NOMO-1 (cell line): ENCODE data around the gene DALRD3.

Experiments
- DNase-seq, 2 experiments: peaks; one replicate each; lab custom pipeline; 2025; ENCODE audit not compliant: unreplicated experiment in 2 of 2; lab: John Stamatoyannopoulos, UW

DALRD3 gene

GRCh38 chr3:49006408-49007067, 11.8 kb downstream of the DALRD3 start:
- no peak for DNase-seq

DNA sequence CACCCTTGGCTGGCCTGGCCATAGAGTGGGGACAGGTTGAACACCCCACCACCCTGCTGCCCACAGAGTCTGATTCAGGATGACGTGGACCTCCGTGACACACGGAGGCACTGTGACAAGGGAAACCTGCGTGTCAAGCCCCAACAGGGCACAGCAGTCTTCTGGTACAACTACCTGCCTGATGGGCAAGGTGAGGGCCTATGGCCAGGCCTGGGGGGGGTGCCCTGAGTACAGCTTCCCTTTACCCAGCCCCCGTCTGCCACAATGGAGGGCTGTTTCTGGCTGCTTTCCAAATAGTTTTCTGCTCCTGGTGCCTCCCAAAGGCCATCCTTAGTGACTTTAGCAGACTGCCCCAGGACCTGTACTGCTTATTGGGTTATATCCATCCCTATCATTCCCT, 12.4 kb downstream of the DALRD3 start:
- DNase-seq = no peak

- DNase-seq = no peak
These were observed 13.1 kb downstream of the DALRD3 start for GRCh38 chr3:49005303-49005680.

GRCh38 chr3:49004352-49005302, 13.8 kb downstream of the DALRD3 start:
- no peak for DNase-seq

GRCh38 chr3:49001155-49001554, 17.2 kb downstream of the DALRD3 start:
- DNase-seq = no peak

- DNase-seq = no peak
These were observed 19.1 kb downstream of the DALRD3 start for GRCh38 chr3:48999085-48999858.

DNA sequence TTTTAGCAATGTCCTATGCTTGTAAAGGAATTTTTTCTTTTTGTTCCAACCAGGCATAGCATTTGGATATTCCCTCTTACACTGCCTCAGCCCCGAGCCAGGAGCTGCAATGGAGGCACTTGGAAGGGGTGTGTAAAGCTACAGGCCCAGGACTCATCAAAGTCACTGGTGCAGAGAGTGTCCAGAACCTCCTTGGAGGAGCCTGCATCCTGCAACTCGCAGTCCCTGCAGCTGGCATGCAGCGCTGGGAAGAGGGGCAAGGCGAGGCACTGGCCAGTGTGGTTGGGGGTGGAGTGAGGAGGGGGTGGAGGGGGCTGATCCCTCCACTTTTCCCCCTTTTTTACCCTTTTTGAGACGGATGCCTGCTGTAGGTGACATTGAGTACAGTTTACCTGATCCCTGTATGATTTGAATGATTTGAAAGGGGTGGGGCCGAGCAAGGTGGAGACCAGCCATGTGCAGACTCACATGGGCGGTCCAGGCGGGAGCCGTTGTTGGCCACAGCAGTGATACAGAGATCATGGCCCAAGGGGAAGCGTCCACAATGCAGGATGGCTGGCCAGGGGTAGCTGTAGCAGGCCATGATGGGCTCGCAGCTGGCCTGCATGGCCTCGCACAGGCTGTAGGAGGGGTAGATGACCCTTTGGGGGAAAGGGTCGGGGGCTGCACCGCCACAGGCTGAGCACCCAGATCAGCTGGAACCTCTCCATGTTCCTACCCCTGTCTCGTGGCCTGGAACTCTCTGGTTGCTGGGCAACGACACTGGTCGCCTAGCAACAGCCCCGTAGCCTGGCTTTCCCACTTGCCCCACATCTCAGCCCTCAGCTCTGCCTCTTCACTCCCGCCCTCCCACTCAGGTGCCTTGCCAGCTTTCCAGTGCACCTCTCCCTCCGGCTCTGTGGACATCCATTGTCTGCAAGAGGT, 20.4 kb downstream of the DALRD3 start:
- DNase-seq = no peak

DNA sequence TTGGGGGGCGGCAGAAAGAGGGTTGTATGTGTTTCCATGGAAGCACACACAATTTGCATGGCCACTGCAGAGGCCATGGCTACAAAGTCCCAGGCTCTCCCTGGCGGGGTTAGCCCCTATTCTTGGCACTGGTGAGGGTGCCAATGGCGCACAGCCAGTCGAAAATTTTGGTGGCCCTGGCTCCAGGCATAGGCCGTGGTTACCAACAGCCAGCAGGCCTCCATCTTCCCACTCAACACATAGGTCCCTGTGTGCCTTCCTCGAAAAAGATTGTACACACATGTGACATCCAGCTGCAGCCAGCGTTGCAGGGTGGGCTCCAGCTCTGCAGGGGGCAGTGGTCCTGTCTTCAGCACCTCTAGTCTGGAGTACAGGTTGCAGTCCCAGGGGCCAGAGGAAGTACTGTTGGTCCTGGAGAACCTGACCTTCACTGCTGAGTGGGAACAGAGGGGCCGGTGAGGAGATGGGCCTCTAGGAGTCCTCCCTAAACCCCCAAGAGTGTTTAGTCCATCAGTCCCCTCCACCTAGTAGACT, 21.2 kb downstream of the DALRD3 start:
- DNase-seq = no peak

DNA sequence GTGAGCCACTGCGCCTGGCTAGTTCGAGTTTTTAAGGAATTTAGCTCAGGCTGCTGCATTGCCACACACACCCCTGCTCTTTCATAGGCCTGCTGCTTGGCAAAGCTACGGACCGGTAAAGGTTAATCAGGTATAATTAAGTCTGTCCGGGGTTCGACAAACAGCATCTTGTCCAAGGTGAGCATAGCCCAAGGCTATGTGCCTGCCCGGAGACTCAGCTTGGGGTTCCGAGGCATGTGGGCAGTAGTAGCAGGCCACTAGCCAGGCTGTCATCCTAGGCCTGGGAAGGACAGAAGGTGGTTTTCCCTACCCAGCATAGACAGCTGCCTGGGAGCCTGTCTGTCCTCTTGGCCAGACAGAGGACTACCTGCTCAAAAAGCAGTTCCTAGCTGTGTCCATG, 21.7 kb downstream of the DALRD3 start:
- DNase-seq = no peak

DNA sequence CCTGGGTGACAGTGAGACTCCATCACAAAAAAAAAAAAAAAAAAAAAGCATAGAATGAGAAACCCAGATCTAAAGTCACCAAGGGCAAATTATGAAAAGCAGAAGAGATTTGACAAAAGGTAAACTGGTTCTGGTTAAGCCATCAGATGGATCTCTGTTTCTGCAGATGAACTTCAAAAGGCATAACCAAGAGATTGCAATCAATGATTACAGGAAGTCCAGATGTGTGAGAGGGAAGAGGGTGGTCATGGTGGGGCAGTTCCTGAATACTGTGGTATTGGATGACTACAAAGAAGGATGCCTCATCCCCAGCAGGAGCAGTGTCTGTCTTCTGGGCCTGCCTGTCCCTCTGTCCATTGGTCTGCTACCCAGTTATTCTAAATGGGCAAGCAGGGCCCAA, 24.5 kb downstream of the DALRD3 start:
- no peak for DNase-seq

DNA sequence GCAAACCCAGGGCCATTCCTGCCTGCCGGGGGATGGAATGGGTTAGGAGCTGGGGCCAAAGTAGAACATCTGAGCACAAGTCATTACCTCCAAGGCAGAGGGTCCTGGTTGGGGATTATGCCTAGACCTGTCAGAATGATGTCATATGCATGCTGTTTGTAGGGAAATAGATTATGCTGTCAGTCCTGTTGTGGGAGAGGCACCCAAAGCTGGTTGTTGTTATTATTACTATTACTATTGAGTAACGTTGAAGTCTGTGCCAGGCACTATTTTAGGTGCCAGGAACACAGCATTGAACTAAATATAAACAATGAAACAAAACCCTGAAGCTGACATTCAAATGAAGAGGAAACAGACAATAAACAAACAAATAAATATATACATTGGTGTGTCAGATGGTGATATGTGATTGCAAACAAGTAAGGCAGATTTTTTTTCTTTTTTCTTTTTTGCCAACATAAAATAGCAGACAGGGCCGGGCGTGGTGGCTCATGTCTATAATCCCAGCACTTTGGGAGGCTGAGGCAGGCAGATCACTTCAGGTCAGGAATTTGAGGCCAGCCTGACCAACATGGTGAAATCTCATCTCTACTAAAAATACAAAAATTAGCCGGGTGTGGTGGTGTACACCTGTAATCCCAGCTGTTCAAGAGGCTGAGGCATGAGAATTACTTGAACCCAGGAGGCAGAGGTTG, 26.4 kb downstream of the DALRD3 start:
- no peak for DNase-seq

DNA sequence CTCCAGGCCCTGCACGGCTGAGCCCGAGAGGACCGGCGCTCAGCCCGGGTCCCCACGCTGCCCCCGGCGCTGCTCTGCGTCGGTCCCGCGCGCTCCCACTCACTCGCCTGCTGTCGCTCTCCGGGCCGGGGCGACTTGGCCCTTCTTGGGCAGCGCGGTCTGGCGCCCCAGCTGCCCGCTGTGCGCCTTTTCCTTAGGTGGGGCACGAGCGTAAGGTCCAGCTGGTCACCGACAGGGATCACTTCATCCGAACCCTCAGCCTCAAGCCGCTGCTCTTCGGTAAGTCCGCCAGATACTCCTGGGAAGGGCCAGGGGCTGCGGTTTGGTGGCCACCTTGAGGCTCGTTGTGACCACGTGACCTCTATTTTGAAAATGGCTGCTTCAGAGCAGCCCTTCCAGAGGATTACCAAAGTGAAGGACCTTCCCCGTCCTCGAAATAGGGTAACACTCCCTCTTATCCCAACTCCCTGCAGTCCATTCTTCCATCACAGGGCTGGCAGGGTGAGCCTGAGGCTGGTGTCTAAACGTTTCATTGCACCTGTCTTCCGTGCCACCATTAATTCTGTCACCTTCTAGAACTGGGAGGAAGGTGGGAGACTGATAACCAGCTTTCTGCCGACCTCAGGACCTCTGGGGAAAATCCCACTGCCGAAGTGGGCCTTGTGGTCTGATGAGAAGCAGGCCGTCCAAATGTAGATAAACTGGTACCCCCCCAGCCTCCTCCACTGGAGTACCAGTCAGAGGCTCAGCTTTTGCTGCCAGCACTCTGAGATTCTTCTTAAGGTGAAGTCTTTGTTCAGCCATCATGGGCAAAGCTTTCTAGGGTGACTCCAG, 27.5 kb downstream of the DALRD3 start:
- peak in 1 of 2 experiments; percentile 6 for DNase-seq

DNA sequence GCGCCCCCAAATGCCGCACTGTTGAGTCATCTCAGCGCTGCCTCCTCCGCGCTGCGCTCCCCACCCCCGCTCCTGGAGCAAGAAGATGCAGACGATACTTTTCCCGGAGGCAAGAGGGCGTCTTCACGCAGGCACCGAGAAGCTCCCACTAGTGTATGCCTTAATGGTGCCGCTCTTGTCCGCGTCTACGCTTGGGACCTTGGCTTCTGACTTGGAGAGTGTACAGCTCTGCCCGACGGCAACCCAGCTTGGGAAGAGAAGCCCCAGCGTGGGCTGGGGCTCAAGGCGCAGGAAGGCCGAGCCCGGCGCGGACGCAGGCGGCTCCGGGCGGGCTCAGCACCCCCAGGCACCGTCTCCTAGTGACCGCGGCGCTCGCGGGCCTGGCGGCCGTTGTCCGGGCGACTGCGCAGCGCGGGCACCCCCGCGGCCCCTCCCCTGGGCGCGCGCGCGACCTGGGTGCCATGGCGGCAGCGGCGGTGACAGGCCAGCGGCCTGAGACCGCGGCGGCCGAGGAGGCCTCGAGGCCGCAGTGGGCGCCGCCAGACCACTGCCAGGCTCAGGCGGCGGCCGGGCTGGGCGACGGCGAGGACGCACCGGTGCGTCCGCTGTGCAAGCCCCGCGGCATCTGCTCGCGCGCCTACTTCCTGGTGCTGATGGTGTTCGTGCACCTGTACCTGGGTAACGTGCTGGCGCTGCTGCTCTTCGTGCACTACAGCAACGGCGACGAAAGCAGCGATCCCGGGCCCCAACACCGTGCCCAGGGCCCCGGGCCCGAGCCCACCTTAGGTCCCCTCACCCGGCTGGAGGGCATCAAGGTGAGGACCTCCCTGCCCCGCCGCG, 28.4 kb downstream of the DALRD3 start, which contains the start of gene P4HTM:
Gene P4HTM, plus strand, starts transcription at position 446 of the 840 bp plus-strand sequence. Its CDS starts 16 bp downstream, at position 462.
- DNase-seq = peak; percentile 71 to 86

DNA sequence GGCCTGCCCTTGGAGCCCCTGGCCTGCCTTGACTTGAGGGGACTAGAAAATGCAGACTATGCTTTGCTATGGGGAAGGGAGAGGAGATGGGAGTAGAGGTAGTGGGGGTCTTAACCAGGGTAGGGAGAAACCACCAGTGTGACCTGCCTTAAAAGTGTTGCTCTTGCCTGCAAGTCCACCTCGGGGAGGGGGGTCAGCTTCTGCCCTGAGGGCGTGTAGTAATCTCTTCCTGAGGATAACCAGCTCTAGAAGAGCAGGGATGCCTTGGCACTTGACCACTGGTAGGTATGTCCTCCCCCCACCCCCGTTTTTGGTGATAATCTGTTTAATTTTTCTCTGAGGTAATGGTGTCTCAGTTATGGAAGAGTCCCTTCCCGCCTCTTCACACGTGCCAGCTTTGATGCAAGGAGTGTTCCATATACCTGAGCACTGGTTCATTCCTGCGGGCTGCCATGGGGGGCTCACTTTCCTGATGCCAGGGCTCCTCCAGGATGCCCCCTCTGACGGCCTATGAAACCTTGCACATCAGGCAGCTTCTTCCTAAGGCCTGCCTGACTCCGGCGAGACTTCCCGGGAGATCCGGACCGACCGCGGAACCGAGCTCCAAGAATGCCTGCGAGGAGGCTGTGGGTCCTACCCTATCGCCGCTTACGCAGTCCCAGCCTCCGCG, 29.1 kb downstream of the DALRD3 start:
- no peak for DNase-seq

- DNase-seq = no peak
These were observed 32.5 kb downstream of the DALRD3 start for GRCh38 chr3:48985831-48986376.

DNA sequence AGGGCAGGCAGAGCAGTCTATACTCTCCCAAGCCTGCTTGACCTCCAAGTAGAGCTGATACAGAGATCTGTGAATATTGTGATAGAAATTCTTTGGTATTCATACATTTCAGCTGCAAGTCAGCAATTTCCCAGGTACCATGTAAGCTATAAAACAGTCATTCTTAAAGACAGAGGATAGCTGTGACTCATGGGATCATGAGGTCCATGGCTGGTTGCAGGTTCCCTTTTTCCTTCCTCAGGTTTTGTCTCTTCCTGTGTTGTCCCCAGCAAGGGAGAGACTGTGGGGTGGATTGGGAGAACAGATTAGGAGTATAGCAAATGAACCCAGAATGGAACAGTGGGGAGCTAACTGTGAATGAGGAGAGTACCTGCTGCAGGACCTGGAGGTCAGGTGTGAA, 33.7 kb downstream of the DALRD3 start:
- no peak for DNase-seq

DNA sequence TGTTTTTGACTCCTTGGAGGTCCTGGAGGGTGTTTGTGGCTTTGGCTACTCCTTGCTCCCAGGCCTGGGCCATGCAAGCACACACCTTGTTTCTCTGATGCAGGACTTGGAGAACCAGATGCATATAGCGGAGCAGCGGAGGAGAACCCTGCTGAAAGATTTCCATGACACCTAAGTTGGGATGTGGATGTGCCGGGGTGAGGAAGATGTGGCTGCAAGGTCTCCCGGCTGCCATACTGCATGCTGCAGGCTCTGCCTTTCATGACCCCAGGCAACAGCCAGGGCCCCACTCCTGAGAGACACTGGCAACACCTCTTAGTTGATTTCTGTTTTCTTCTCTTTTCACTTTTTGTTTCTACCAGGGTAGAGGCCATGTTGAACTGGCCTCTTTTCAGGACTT, 35.3 kb downstream of the DALRD3 start:
- no peak for DNase-seq
